Measurements from ENCODE around the gene SLC25A22. TPM values are rescaled to one million over a fixed set of nuclear protein-coding genes. Genes with fewer than 3 reads are reported as not detected.

Gene SLC25A22
- total RNA-seq, 1 donor from 2014 or later, result 17.8 TPM

DNA sequence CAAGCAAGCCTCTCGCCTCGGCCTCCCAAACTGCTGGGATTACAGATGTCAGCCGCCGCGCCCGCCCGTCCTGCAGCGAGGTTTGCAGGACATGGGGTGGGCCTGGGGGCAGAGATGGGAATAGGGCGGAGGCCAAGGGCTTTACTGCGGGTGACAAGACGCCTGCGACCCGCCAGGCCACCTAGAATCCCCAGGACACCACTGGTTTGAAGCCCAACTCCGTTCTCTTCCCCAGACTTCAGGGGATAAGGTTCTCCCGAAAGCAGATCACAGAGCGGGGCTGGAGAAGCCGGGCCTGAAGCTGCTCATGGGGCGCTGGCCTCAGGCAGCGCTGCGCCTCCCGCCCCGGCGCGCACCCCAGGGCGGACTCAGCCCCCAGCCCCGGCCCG, 43.9 kb upstream of the SLC25A22 start:
- peak overlapping the region; percentile 93 for H3K4me3 Mint-ChIP-seq (ENCODE audit: unreplicated experiment)
- TF ChIP-seq, protein P1, sequence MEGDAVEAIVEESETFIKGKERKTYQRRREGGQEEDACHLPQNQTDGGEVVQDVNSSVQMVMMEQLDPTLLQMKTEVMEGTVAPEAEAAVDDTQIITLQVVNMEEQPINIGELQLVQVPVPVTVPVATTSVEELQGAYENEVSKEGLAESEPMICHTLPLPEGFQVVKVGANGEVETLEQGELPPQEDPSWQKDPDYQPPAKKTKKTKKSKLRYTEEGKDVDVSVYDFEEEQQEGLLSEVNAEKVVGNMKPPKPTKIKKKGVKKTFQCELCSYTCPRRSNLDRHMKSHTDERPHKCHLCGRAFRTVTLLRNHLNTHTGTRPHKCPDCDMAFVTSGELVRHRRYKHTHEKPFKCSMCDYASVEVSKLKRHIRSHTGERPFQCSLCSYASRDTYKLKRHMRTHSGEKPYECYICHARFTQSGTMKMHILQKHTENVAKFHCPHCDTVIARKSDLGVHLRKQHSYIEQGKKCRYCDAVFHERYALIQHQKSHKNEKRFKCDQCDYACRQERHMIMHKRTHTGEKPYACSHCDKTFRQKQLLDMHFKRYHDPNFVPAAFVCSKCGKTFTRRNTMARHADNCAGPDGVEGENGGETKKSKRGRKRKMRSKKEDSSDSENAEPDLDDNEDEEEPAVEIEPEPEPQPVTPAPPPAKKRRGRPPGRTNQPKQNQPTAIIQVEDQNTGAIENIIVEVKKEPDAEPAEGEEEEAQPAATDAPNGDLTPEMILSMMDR (IDR thresholded peaks at IDR 0.05; ENCODE audit: unreplicated experiment), result no peak
- H3K36me3 Mint-ChIP-seq (ENCODE audit: low read depth, unreplicated experiment), result no peaks in the 10 kb centered on the region
- DNase-seq (ENCODE audit: low spot score), result no peak
- H3K27me3 Mint-ChIP-seq (ENCODE audit: unreplicated experiment), result peaks cover 5% of the 10 kb centered on the region
- no peaks in the 10 kb centered on the region for H3K9me3 Mint-ChIP-seq (ENCODE audit: unreplicated experiment)
- H3K4me1 Mint-ChIP-seq (ENCODE audit: unreplicated experiment), result peaks cover 10% of the 10 kb centered on the region
- H3K27ac Mint-ChIP-seq (ENCODE audit: unreplicated experiment), result no peak overlapping the region

DNA sequence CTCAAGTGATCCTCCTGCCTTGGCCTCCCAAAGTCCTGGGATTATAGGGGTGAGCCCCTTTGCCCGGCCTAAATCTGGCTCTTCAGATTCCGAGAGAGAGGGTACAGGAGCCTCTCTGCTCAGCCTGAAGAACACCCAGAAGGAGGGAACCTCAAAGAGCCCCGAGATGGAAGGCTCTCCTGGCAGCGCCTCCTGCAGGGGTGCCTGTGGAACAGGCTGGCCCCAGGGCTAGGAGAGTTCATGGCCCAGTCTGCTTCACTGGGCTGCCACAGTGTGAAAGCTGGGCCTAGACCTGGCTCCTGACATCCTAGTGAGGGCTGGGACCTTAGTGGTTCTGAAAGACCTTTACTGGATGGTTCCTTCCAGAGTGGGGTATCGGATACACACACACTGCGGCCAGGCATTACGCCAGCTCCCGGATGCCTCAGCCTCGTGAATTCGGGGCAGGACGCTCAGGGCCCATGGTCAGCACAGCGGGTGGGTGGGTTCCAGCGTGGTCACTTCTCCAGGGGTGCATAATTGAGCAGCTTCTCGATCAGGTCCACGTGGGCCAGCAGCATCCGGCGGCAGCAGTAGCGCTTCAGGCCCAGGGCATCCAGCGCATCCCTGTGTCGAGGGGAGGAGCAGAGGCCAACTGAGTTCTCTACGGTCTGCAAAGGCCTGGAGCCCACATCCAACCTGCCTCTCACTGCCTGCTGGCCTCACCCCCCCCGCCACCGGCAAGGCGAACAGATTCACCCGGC, 42.0 kb upstream of the SLC25A22 start:
- TF ChIP-seq, protein P1 (IDR thresholded peaks at IDR 0.05; ENCODE audit: unreplicated experiment), result no peak
- Mint-ChIP-seq H3K4me1 (ENCODE audit: unreplicated experiment) (peaks cover 10% of the 10 kb centered on the region), H3K36me3 (ENCODE audit: low read depth, unreplicated experiment) (no peaks in the 10 kb centered on the region), H3K9me3 (ENCODE audit: unreplicated experiment) (no peaks in the 10 kb centered on the region), H3K27me3 (ENCODE audit: unreplicated experiment) (peaks cover 3% of the 10 kb centered on the region), H3K27ac (ENCODE audit: unreplicated experiment) (no peak overlapping the region), H3K4me3 (ENCODE audit: unreplicated experiment) (peak overlapping the region; percentile 73)
- DNase-seq (ENCODE audit: low spot score), result no peak

DNA sequence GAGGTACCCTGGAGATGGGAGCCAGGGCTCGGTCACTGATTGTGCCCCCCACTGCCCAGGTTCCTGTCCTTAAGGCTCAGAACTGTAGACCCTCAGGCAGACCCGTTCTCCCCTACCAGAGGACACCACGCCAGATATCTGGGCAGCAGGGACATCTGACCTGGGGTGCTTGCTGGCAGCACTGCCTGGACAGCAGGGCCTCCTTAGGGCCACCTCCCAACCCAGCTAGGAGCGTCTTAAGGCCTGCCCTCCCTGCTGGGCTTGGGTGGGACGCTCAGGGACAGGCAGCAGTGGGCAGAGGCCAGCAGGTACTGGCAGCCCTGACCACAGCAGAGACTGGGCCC, 41.2 kb upstream of the SLC25A22 start:
- H3K36me3 Mint-ChIP-seq (ENCODE audit: low read depth, unreplicated experiment), result no peaks in the 10 kb centered on the region
- no peak overlapping the region for H3K4me3 Mint-ChIP-seq (ENCODE audit: unreplicated experiment)
- H3K9me3 Mint-ChIP-seq (ENCODE audit: unreplicated experiment), result no peaks in the 10 kb centered on the region
- H3K27ac Mint-ChIP-seq (ENCODE audit: unreplicated experiment), result no peak overlapping the region
- no peak for DNase-seq (ENCODE audit: low spot score)
- peaks cover 7% of the 10 kb centered on the region for H3K4me1 Mint-ChIP-seq (ENCODE audit: unreplicated experiment)
- TF ChIP-seq, protein P1 (IDR thresholded peaks at IDR 0.05; ENCODE audit: unreplicated experiment), result no peak
- peaks cover 3% of the 10 kb centered on the region for H3K27me3 Mint-ChIP-seq (ENCODE audit: unreplicated experiment)

DNA sequence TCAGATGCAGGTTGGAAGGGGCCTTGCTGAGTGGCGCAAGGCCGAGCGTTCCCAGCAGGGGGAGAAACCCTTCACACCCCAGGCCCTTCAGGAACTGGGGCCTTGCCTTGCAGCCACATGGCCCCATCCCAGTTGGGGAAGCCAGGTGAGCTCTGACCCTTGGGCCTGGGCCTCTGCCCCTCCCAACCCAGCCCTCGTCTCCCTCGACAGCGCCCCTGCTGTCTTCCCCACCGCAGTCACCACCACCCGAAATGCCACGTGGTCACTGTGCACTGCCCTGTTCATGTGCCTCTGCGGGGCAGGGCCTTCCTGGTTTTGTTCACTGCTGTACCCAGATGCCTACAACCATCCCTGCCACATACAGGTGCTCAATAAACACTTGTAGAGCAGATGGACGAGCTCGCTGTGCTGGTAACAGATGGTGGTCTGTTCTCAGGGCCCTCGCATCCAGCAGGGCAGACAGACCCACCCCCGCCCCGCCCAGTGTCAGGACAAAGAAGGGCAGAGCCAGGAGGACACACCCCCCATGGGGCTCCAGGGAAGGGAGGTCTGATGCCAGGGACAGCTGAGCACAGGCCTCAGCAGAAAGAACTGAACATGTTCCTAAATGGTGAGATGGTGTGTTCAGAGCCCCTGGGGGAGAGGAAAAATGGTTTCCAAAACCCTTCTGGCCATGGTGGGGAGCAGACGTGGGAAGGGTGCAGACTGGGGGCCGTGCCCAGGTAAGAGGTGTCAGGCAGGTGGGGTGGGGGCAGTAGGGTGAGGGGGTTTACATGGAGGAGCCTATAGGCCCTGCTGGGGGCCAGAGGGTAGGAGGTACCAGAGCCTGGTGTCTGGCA, 40.6 kb upstream of the SLC25A22 start:
- no peak overlapping the region for H3K27ac Mint-ChIP-seq (ENCODE audit: unreplicated experiment)
- peaks cover 8% of the 10 kb centered on the region for H3K27me3 Mint-ChIP-seq (ENCODE audit: unreplicated experiment)
- H3K4me3 Mint-ChIP-seq (ENCODE audit: unreplicated experiment), result no peak overlapping the region
- peak; percentile 42 for DNase-seq (ENCODE audit: low spot score)
- no peaks in the 10 kb centered on the region for H3K36me3 Mint-ChIP-seq (ENCODE audit: low read depth, unreplicated experiment)
- H3K4me1 Mint-ChIP-seq (ENCODE audit: unreplicated experiment), result peaks cover 10% of the 10 kb centered on the region
- no peaks in the 10 kb centered on the region for H3K9me3 Mint-ChIP-seq (ENCODE audit: unreplicated experiment)
- TF ChIP-seq, protein P1 (IDR thresholded peaks at IDR 0.05; ENCODE audit: unreplicated experiment), result peak; percentile 26

DNA sequence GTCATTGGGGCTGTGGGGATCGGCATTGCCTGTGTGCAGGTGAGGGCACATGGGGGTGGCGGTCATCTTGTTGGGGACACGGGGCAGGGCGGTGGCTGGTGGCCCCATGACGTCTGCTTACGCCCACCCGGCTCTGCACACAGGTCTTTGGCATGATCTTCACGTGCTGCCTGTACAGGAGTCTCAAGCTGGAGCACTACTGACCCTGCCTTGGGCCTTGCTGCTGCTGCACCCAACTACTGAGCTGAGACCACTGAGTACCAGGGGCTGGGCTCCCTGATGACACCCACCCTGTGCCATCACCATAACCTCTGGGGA, 39.9 kb upstream of the SLC25A22 start:
- no peaks in the 10 kb centered on the region for H3K36me3 Mint-ChIP-seq (ENCODE audit: low read depth, unreplicated experiment)
- no peak for DNase-seq (ENCODE audit: low spot score)
- H3K4me3 Mint-ChIP-seq (ENCODE audit: unreplicated experiment), result no peak overlapping the region
- H3K4me1 Mint-ChIP-seq (ENCODE audit: unreplicated experiment), result peaks cover 10% of the 10 kb centered on the region
- H3K9me3 Mint-ChIP-seq (ENCODE audit: unreplicated experiment), result no peaks in the 10 kb centered on the region
- no peak overlapping the region for H3K27ac Mint-ChIP-seq (ENCODE audit: unreplicated experiment)
- peaks cover 6% of the 10 kb centered on the region for H3K27me3 Mint-ChIP-seq (ENCODE audit: unreplicated experiment)
- TF ChIP-seq, protein P1 (IDR thresholded peaks at IDR 0.05; ENCODE audit: unreplicated experiment), result no peak
